Measurements from ENCODE around the gene CR2. TPM values are rescaled to one million over a fixed set of nuclear protein-coding genes. Genes with fewer than 3 reads are reported as not detected.

CR2 gene
- total RNA-seq, 1 experiment from 2014 or later: 1.8 TPM

DNA sequence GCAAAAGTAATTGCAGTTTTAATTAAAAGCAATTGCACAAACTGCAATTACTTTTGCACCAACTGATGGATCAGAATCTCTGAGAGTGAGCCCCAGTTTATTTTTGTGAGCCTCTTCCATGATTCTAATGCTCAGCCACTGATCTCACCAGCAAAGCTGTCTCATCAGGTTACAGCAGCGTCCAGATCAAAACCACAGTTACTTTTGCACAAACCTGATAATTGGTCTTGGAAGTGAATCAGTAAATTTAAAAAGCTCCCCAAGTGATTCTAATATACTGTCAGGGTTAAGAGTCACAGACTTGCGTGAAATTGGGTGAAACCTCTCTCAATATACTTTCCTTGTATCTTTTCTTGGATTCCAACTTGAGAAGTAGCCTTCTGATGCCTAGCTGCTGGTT lies 13.5 kb upstream of the CR2 start:
- Mint-ChIP-seq H3K36me3 (ENCODE audit: insufficient read depth in 1 of 3, low read depth in 3 of 3) (no peaks in the 10 kb centered on the region), H3K4me3 (no peak overlapping the region), H3K9me3 (no peaks in the 10 kb centered on the region), H3K27ac (no peak overlapping the region), H3K27me3 (ENCODE audit: low read depth) (peaks cover 14% of the 10 kb centered on the region), H3K4me1 (no peaks in the 10 kb centered on the region)
- TF ChIP-seq, protein P1, sequence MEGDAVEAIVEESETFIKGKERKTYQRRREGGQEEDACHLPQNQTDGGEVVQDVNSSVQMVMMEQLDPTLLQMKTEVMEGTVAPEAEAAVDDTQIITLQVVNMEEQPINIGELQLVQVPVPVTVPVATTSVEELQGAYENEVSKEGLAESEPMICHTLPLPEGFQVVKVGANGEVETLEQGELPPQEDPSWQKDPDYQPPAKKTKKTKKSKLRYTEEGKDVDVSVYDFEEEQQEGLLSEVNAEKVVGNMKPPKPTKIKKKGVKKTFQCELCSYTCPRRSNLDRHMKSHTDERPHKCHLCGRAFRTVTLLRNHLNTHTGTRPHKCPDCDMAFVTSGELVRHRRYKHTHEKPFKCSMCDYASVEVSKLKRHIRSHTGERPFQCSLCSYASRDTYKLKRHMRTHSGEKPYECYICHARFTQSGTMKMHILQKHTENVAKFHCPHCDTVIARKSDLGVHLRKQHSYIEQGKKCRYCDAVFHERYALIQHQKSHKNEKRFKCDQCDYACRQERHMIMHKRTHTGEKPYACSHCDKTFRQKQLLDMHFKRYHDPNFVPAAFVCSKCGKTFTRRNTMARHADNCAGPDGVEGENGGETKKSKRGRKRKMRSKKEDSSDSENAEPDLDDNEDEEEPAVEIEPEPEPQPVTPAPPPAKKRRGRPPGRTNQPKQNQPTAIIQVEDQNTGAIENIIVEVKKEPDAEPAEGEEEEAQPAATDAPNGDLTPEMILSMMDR (conservative IDR thresholded peaks at IDR 0.05): no peak
- H3K79me2 ChIP-seq (ENCODE audit: insufficient read depth, low read length): no peaks in the 10 kb centered on the region; the same call in 1 of the 2 replicates
- H3K9ac ChIP-seq (ENCODE audit: extremely low read depth, insufficient read length, low read length): no peak overlapping the region
- no peaks in the 10 kb centered on the region for H3K4me1 ChIP-seq (ENCODE audit: insufficient read depth, low read length)
- H2BK5ac ChIP-seq (ENCODE audit: insufficient read length, low read length): no peak overlapping the region
- H4K91ac ChIP-seq (ENCODE audit: insufficient read length, low read depth, low read length): no peak overlapping the region
- H3K27ac ChIP-seq (ENCODE audit: insufficient read length, low read depth, low read length): no peak overlapping the region
- no peak overlapping the region for H2BK15ac ChIP-seq (ENCODE audit: low read depth, low read length)
- no peak overlapping the region for H3T11ph ChIP-seq (ENCODE audit: low read length)
- H2AFZ ChIP-seq (ENCODE audit: low read length): no peak overlapping the region
- H3K18ac ChIP-seq (ENCODE audit: insufficient read length, low read depth, low read length): no peak overlapping the region
- no CpG with 5 or more reads among the region's 2 CpGs for WGBS (ENCODE audit: extremely low coverage, insufficient read length, low lambda C conversion rate)
- no peak overlapping the region for H2BK12ac ChIP-seq (ENCODE audit: insufficient read length, low read depth, low read length)
- no peaks in the 10 kb centered on the region for H3K27me3 ChIP-seq (ENCODE audit: insufficient read depth, low read length)
- H2BK120ac ChIP-seq (ENCODE audit: low read depth, low read length, poor library complexity, severe bottlenecking): no peak overlapping the region
- H3K56ac ChIP-seq (ENCODE audit: insufficient read length, low read depth, low read length): no peak overlapping the region
- H4K20me1 ChIP-seq (ENCODE audit: control insufficient read depth, insufficient read depth, insufficient read length): no peaks in the 10 kb centered on the region
- H3K4ac ChIP-seq (ENCODE audit: low read depth, low read length): no peak overlapping the region
- H3K79me1 ChIP-seq (ENCODE audit: insufficient read depth, low read depth, low read length, poor library complexity, severe bottlenecking): no peaks in the 10 kb centered on the region
- no peak overlapping the region for H4K8ac ChIP-seq (replicated peaks; ENCODE audit: insufficient read length, low read depth, low read length)
- no peak for DNase-seq
- H3K4me2 ChIP-seq (ENCODE audit: insufficient read depth, insufficient read length, low read length): no peak overlapping the region
- no peak overlapping the region for H3K14ac ChIP-seq (ENCODE audit: insufficient read depth, low read length)
- no peak overlapping the region for H4K5ac ChIP-seq (ENCODE audit: insufficient read length, low read depth, low read length)
- no peak overlapping the region for H2AK5ac ChIP-seq (ENCODE audit: insufficient read length, low read length)
- H3K23me2 ChIP-seq (ENCODE audit: insufficient read length, low read depth, low read length, poor library complexity, severe bottlenecking): no peaks in the 10 kb centered on the region
- H2BK20ac ChIP-seq (ENCODE audit: low read depth, low read length, poor library complexity, severe bottlenecking): no peak overlapping the region
- H3K9me3 ChIP-seq (ENCODE audit: control insufficient read depth, low read depth, low read length): no peaks in the 10 kb centered on the region
- H3K23ac ChIP-seq (ENCODE audit: insufficient read length, low read depth, low read length): no peak overlapping the region

Measured in H9 (cell line).